Fibroblast of villous mesenchyme (primary cell): ENCODE results near the gene RABGAP1. TPM values are rescaled to one million over a fixed set of nuclear protein-coding genes. Genes with fewer than 3 reads are reported as not detected.

ENCODE experiments used
- DNase-seq: peaks from one replicate; pipeline ENCODE4 v3.0.0-alpha.2; 2010; ENCODE audit warnings: low read depth
- H3K4me3 ChIP-seq: 2 replicates; pipeline ENCODE4 v1.5.1; 2011; ENCODE audit warnings: low read depth, mild to moderate bottlenecking, low read length
- total RNA-seq: library from RNA; depleted of rRNA; stranded (reverse); fragments of >200 nt; gene quantifications from 2 replicates; pipeline ENCODE4 v1.2.3, GENCODE V29; 2012
- TF ChIP-seq, protein P1 (sequence below): IDR thresholded peaks from 2 replicates; pipeline ENCODE4 v1.5.1; 2012; ENCODE audit warnings: low read depth, mild to moderate bottlenecking, low read length; ENCODE audit not compliant: insufficient read depth

The RABGAP1 gene
- total RNA-seq, 1 donor = 60.9 TPM

DNA sequence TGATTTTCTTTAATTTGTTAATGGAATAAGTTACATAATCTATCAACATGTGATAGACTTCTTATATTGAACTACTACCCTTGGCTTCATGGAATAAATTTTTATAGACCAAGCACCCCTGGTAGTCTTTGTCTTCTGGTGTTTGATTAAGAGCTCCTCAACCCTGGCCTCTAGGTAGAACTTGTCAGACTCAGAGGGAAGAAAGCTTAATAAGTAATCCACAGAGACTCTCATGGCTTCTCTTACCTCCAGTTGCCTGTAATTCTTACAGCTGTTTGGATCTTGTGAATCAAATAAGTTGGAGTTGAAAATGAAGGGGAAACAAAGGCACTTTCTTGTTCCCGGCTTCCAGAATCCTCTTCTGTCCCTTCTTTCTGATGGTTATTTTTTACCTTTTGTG is 85.6 kb downstream of the RABGAP1 start:
- DNase-seq = no peak
- TF ChIP-seq, protein P1, sequence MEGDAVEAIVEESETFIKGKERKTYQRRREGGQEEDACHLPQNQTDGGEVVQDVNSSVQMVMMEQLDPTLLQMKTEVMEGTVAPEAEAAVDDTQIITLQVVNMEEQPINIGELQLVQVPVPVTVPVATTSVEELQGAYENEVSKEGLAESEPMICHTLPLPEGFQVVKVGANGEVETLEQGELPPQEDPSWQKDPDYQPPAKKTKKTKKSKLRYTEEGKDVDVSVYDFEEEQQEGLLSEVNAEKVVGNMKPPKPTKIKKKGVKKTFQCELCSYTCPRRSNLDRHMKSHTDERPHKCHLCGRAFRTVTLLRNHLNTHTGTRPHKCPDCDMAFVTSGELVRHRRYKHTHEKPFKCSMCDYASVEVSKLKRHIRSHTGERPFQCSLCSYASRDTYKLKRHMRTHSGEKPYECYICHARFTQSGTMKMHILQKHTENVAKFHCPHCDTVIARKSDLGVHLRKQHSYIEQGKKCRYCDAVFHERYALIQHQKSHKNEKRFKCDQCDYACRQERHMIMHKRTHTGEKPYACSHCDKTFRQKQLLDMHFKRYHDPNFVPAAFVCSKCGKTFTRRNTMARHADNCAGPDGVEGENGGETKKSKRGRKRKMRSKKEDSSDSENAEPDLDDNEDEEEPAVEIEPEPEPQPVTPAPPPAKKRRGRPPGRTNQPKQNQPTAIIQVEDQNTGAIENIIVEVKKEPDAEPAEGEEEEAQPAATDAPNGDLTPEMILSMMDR = no peak
- no peak overlapping the region for H3K4me3 ChIP-seq

DNA sequence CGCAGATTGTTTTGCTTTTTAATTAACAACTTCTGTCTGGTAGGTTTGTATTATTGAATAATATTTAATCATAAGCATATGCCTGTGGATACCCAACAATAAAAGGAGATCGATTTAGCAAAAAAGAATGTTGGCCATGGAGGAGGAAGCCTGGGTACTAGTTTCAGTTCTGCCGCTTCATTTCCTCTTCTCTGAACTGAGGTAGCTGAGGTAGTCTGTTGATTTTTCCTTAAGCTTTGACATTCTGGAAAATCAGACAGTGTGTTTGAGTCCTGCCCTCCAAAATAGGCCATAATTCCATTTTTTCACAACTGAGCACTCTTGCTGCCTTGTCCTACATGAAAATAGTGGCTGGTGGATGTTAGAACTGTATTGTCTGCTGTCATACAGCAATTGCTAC is 86.7 kb downstream of the RABGAP1 start:
- no peak overlapping the region for H3K4me3 ChIP-seq
- TF ChIP-seq, protein P1 = no peak
- no peak for DNase-seq

DNA sequence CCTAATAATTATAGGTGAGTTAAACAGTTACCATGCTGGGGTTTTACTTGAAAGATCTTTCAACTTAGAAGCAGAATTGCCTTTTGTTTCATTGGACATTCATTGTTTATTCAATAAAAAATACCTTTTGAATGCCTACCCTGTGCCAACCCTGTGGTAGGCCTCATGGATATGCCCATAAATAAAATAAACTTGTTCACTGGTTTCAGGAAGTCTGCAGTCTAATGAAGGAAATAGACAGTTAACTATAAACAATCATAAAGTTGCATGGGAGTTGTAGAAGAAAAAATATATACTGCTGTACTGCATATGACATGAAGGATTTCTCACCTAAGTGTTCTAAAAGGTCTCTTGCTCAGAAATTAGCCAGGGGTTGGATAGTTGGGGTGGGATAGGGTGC is 87.3 kb downstream of the RABGAP1 start:
- TF ChIP-seq, protein P1 = no peak
- DNase-seq = no peak
- no peak overlapping the region for H3K4me3 ChIP-seq

GRCh38 chr9:123028973-123029372 is 88.2 kb downstream of the RABGAP1 start:
- TF ChIP-seq, protein P1 = no peak
- DNase-seq = no peak
- H3K4me3 ChIP-seq = no peak overlapping the region

DNA sequence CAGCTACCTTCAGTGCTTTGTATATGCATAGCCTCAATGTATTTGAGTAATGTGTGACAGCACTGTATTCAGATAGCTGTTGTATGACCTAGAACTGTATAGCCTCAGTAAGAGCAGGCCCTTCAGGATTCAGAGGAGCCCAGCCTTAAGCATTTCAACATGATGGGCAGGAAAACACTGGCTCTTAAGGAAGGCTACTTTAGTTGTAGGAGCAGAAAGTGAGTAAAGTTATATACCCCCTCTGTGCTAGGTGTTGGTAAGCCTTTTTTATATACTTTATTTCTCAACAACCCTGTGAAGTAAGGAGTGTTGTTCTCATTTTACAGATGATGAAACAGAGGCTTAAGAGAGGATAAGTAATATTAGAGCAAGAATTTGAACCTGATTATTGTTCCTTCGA is 91.1 kb downstream of the RABGAP1 start:
- DNase-seq = peak; percentile 55
- TF ChIP-seq, protein P1 = no peak
- no peak overlapping the region for H3K4me3 ChIP-seq

- H3K4me3 ChIP-seq = no peak within 1 kb of the TSS
- DNase-seq = no peak
- TF ChIP-seq, protein P1 = no peak
Observed at GRCh38 chr9:123033352-123033751, 92.5 kb downstream of the RABGAP1 start, which contains the start of gene GPR21. TSS of gene GPR21 (plus strand) at chr9:123033667. CDS start at chr9:123034567, 900 bp downstream.
